HG03469 (cell line): Measurements from ENCODE around the gene AFMID.
"Not testable (repeated sequence)": the region's sequence is repeated elsewhere in the genome, so short reads cannot be mapped to it uniquely, and the experiment has no call there.

Experiments
- ATAC-seq: cut with Tn5 transposase; IDR thresholded peaks from one replicate; pipeline ENCODE4 v1.9.1; 2021; ENCODE audit warnings: mild to moderate bottlenecking, moderate library complexity, moderate number of reproducible peaks; ENCODE audit not compliant: unreplicated experiment

The AFMID gene

GRCh38 chr17:78219396-78220150, 32.4 kb downstream of the AFMID start:
- ATAC-seq, result no peak

- ATAC-seq, result no peak
Measured at GRCh38 chr17:78223061-78223460, 35.9 kb downstream of the AFMID start.

- no peak for ATAC-seq
Measured at GRCh38 chr17:78223765-78224164, 36.6 kb downstream of the AFMID start.

- no peak for ATAC-seq
Measured at GRCh38 chr17:78224231-78225087, 37.3 kb downstream of the AFMID start.

GRCh38 chr17:78225088-78225865, 38.1 kb downstream of the AFMID start:
- no peak for ATAC-seq

GRCh38 chr17:78226055-78226758, 39.0 kb downstream of the AFMID start:
- no peak for ATAC-seq

- no peak for ATAC-seq
Measured at GRCh38 chr17:78226759-78227454, 39.7 kb downstream of the AFMID start.

- ATAC-seq, result no peak
Measured at GRCh38 chr17:78227455-78227916, 40.3 kb downstream of the AFMID start.

- ATAC-seq, result no peak
Measured at GRCh38 chr17:78228176-78228575, 41.0 kb downstream of the AFMID start.

- no peak for ATAC-seq
Measured at GRCh38 chr17:78230252-78230962, 43.2 kb downstream of the AFMID start.

- ATAC-seq, result no peak
Measured at GRCh38 chr17:78230996-78231935, 44.1 kb downstream of the AFMID start, which contains the start of gene TMEM235. TSS of gene TMEM235 (plus strand) at chr17:78231631. CDS start at chr17:78232024, 393 bp downstream.

- no peak for ATAC-seq
Measured at GRCh38 chr17:78231991-78232858, 45.1 kb downstream of the AFMID start.

- ATAC-seq, result no peak
Measured at GRCh38 chr17:78232859-78233173, 45.7 kb downstream of the AFMID start.

- ATAC-seq, result no peak
Measured at GRCh38 chr17:78233678-78234077, 46.5 kb downstream of the AFMID start.

- ATAC-seq, result no peak
Measured at GRCh38 chr17:78234261-78234865, 47.2 kb downstream of the AFMID start.

- ATAC-seq, result not testable (repeated sequence)
Measured at GRCh38 chr17:78235022-78235421, 47.9 kb downstream of the AFMID start.

- no peak for ATAC-seq
Measured at GRCh38 chr17:78235885-78236284, 48.7 kb downstream of the AFMID start.
